K562 (cell line): ENCODE data around the gene RXRA. TPM values are rescaled to one million over a fixed set of nuclear protein-coding genes. Genes with fewer than 3 reads are reported as not detected.

Experiments
- ATF2 ChIP-seq: sonication (generic); formaldehyde crosslinking; IDR thresholded peaks from 2 replicates; pipeline ENCODE4 v1.8.1; 2022; ENCODE audit warnings: missing genetic modification reagents
- REST ChIP-seq, 2 experiments: fragments of 450-650 bp; formaldehyde crosslinking in 1 of 2; IDR thresholded peaks; 2 replicates each; pipeline versions ENCODE4 v1.4.0 to v1.6.1; 2014 to 2020; ENCODE audit warnings: mild to moderate bottlenecking in 2 of 2, borderline replicate concordance in 1 of 2, low read depth in 1 of 2
- polyA plus RNA-seq, 8 experiments: library from polyadenylated mRNA; depleted of rRNA in 4 of 8; stranded (reverse) in 5 of 8; unstranded in 3 of 8; fragments of >200 nt; fragmentation: Nextera tagmentation in 2 of 8; fragmentation: Illumina TruSeq in 1 of 8; extraction: Ambion mirVana in 2 of 8; extraction: Trizol in 1 of 8; gene quantifications; 2 replicates each; pipeline versions ENCODE4 v1.2.1 to v1.2.3, GENCODE V29; 2011 to 2014; ENCODE audit warnings: inconsistent platforms in 1 of 8, missing spikeins in 1 of 8
- total RNA-seq, 7 experiments: library from RNA; depleted of rRNA in 6 of 7; stranded (reverse); fragments of >200 nt in 6 of 7; fragmentation: Illumina TruSeq in 2 of 7; extraction: Trizol in 2 of 7; gene quantifications; 2 replicates each; pipeline versions ENCODE4 v1.2.1 to v1.2.3, GENCODE V29; 2011 to 2021; ENCODE audit warnings: low replicate concordance in 1 of 7

Gene RXRA
- total and polyA plus RNA-seq, 9 of the 15 experiments (the other 6 are each of a cell fraction or from before 2014, with no cell fraction given): 0.35 to 23.6 (median 4.6) TPM

- TF ChIP-seq ATF2 (CRISPR knock-in tag) (no peak), REST (IDR thresholded peaks at IDR 0.05; ENCODE audit: borderline replicate concordance) (no peak), REST (CRISPR knock-in tag; IDR thresholded peaks at IDR 0.05; ENCODE audit: low read depth) (no peak)
Observed at GRCh38 chr9:134346840-134347583, 20.8 kb downstream of the RXRA start (continued).
